K562 (cell line): ENCODE measurements around the gene BCORL1. TPM values are rescaled to one million over a fixed set of nuclear protein-coding genes. Genes with fewer than 3 reads are reported as not detected.

Experiments
- ARNT ChIP-seq, 2 experiments: fragments of 450-650 bp; IDR thresholded peaks; 2 replicates each; pipeline ENCODE4 v1.6.1; 2016; ENCODE audit warnings: mild to moderate bottlenecking in 1 of 2
- BMI1 ChIP-seq: fragments of 150-350 bp; IDR thresholded peaks from 2 replicates; pipeline ENCODE4 v1.6.1; 2014; ENCODE audit warnings: low read length
- CAMTA2 ChIP-seq: fragments of 250-450 bp; sonication (Bioruptor Pico); conservative IDR thresholded peaks from 2 replicates; pipeline ENCODE4 v1.5.1; 2022
- DPF2 ChIP-seq: fragments of 450-650 bp; IDR thresholded peaks from 2 replicates; pipeline ENCODE4 v1.6.1; 2016
- FOSL1 ChIP-seq: fragments of 200-800 bp; sonication (Bioruptor generic); conservative IDR thresholded peaks from 2 replicates; pipeline ENCODE4 v1.6.1; 2016; ENCODE audit warnings: missing genetic modification characterization, missing compliant biosample characterization
- HCFC1 ChIP-seq: IDR thresholded peaks from 2 replicates; pipeline ENCODE4 v1.6.1; 2012; ENCODE audit warnings: low read depth, low read length, improper control_type of control experiment
- JUN ChIP-seq, 2 experiments: sonication (generic) in 1 of 2; formaldehyde crosslinking in 1 of 2; IDR thresholded peaks; 2 replicates each; pipeline versions ENCODE4 v1.6.1 to v1.8.0; 2012 to 2022; ENCODE audit warnings: borderline replicate concordance in 2 of 2, mild to moderate bottlenecking in 2 of 2, improper control_type of control experiment in 1 of 2, low read depth in 1 of 2, low read length in 1 of 2, missing genetic modification reagents in 1 of 2
- KAT7 ChIP-seq: sonication (generic); formaldehyde crosslinking; IDR thresholded peaks from 2 replicates; pipeline ENCODE4 v1.8.0; 2022; ENCODE audit warnings: missing genetic modification reagents, mild to moderate bottlenecking, borderline replicate concordance
- RAD21 ChIP-seq, 2 experiments: fragments of 250-450 bp in 1 of 2; fragments of 450-650 bp in 1 of 2; sonication (Bioruptor Pico) in 1 of 2; formaldehyde crosslinking in 1 of 2; IDR thresholded peaks in 1 of 2; conservative IDR thresholded peaks in 1 of 2; 2 replicates each; pipeline versions ENCODE4 v1.4.0 to v1.8.0; 2020 to 2022; ENCODE audit warnings: mild to moderate bottlenecking in 2 of 2, moderate library complexity in 1 of 2
- RBM34 ChIP-seq: fragments of 200-400 bp; formaldehyde crosslinking; IDR thresholded peaks from 2 replicates; pipeline ENCODE4 v1.6.1; 2018; ENCODE audit warnings: low read length, borderline replicate concordance; ENCODE audit not compliant: insufficient read depth
- TBL1XR1 ChIP-seq, 2 experiments: IDR thresholded peaks; 2 replicates each; pipeline ENCODE4 v1.6.1; 2012; ENCODE audit warnings: improper control_type of control experiment in 2 of 2, low read length in 2 of 2, mild to moderate bottlenecking in 1 of 2
- TCF7 ChIP-seq: sonication (generic); IDR thresholded peaks from 2 replicates; pipeline ENCODE4 v1.6.1; 2016; ENCODE audit warnings: antibody characterized with exemption, borderline replicate concordance
- TRIM24 ChIP-seq, 2 experiments: fragments of 450-650 bp; IDR thresholded peaks; 2 replicates each; pipeline ENCODE4 v1.6.1; 2016
- ZBTB17 ChIP-seq: fragments of 450-650 bp; formaldehyde crosslinking; IDR thresholded peaks from 2 replicates; pipeline ENCODE4 v1.4.0; 2020; ENCODE audit warnings: mild to moderate bottlenecking
- ZNF239 ChIP-seq: fragments of 250-450 bp; sonication (Bioruptor Pico); IDR thresholded peaks from 2 replicates; pipeline ENCODE4 v1.4.0; 2020; ENCODE audit warnings: mild to moderate bottlenecking
- ZNF263 ChIP-seq: sonication (generic); formaldehyde crosslinking; IDR thresholded peaks from 2 replicates; pipeline ENCODE4 v1.8.0; 2022; ENCODE audit warnings: mild to moderate bottlenecking, missing genetic modification reagents, borderline replicate concordance
- ZNF717 ChIP-seq: fragments of 250-450 bp; sonication (Bioruptor Pico); IDR thresholded peaks from 2 replicates; pipeline ENCODE4 v1.5.0; 2021
- polyA plus RNA-seq, 8 experiments: library from polyadenylated mRNA; depleted of rRNA in 4 of 8; stranded (reverse) in 5 of 8; unstranded in 3 of 8; fragments of >200 nt; fragmentation: Nextera tagmentation in 2 of 8; fragmentation: Illumina TruSeq in 1 of 8; extraction: Ambion mirVana in 2 of 8; extraction: Trizol in 1 of 8; gene quantifications; 2 replicates each; pipeline versions ENCODE4 v1.2.1 to v1.2.3, GENCODE V29; 2011 to 2014; ENCODE audit warnings: inconsistent platforms in 1 of 8, missing spikeins in 1 of 8
- total RNA-seq, 7 experiments: library from RNA; depleted of rRNA in 6 of 7; stranded (reverse); fragments of >200 nt in 6 of 7; fragmentation: Illumina TruSeq in 2 of 7; extraction: Trizol in 2 of 7; gene quantifications; 2 replicates each; pipeline versions ENCODE4 v1.2.1 to v1.2.3, GENCODE V29; 2011 to 2021; ENCODE audit warnings: low replicate concordance in 1 of 7
- TF ChIP-seq, protein P1 (sequence below): fragments of 250-450 bp; sonication (Bioruptor Pico); IDR thresholded peaks from 2 replicates; pipeline ENCODE4 v1.8.0; 2021; ENCODE audit warnings: borderline replicate concordance, mild to moderate bottlenecking, moderate library complexity; ENCODE audit not compliant: poor library complexity, severe bottlenecking
- TF ChIP-seq, protein P2 (sequence below), 2 experiments: fragments of 450-650 bp; conservative IDR thresholded peaks; 2 replicates each; pipeline ENCODE4 v1.6.1; 2017; ENCODE audit warnings: mild to moderate bottlenecking in 2 of 2, moderate library complexity in 2 of 2
- TF ChIP-seq, protein P3 (sequence below): fragments of 450-650 bp; formaldehyde crosslinking; IDR thresholded peaks from 2 replicates; pipeline ENCODE4 v1.4.0; 2022; ENCODE audit warnings: missing genetic modification characterization
- TF ChIP-seq, protein P4 (sequence below): sonication (generic); formaldehyde crosslinking; IDR thresholded peaks from 2 replicates; pipeline ENCODE4 v1.8.1; 2022; ENCODE audit warnings: missing genetic modification reagents
- TF ChIP-seq, protein P5 (sequence below): fragments of 450-650 bp; formaldehyde crosslinking; IDR thresholded peaks from 2 replicates; pipeline ENCODE4 v1.4.0; 2020; ENCODE audit warnings: mild to moderate bottlenecking, moderate library complexity

The BCORL1 gene
- total and polyA plus RNA-seq, 9 of the 15 experiments (the other 6 are each of a cell fraction or from before 2014, with no cell fraction given) = 0.48 to 29.6 (median 2.1) TPM

DNA sequence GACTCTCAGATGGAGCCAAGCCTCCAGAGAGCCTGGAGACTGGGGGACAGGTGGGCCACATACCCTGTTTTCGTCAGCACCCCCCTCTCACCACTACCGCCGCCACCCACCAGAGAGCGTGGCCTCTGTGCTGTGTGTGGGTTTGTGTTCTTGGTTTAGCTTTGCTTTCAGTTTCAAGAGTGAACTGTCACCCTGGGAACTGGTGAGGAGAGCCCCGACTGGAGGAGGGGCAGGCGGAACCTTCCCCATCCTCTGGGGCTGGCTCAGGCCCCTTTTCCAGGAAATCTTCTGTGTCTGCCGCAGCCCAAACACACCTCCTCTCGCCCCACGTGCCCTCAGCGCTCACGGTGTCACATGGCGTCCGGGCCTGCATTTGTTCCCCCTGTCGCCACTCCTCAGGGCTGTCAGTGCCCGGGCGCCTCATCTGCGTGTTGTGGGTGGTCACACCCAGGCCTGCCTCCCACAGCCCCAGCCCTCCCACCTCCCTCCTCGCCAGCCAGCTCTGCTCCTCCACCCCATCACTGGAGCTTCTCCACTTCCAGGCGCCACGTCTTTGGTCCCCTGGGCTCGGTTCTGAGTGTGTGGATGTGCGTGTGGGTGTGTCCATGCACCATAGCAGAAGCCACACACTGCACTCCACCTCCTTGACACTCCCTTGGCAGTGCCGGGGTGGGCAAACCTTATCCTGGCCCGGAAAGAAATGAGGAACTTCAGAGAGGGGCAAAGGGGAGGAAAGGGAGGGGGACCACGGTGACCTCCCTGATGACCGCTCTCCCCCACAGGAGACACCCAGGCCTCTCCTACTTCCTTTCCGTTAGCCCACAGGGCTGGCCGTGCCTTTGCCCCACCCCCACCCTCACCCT lies 100.0 kb downstream of the BCORL1 start (continued):
- TF ChIP-seq HCFC1 (no peak), RBM34 (no peak), TCF7 (no peak), ZNF263 (CRISPR knock-in tag) (peak; percentile 40; the same call in 1 of the 2 replicates), TRIM24 (IDR thresholded peaks at IDR 0.05) (no peak), BMI1 (no peak), RAD21 (CRISPR knock-in tag; conservative IDR thresholded peaks at IDR 0.05 in 1 of 2, IDR thresholded peaks at IDR 0.05 in 1 of 2) (peak; percentile 52 to 58), ZNF239 (CRISPR knock-in tag) (no peak), CAMTA2 (CRISPR knock-in tag) (no peak), KAT7 (no peak), ZNF717 (CRISPR knock-in tag) (no peak), ZBTB17 (CRISPR knock-in tag) (no peak), ARNT (IDR thresholded peaks at IDR 0.05) (no peak), FOSL1 (no peak), DPF2 (0 out of 2 replicates have a peak, but pooled peaks have one; percentile 18), TBL1XR1 (IDR thresholded peaks at IDR 0.05; ENCODE audit: low read length in 2 of 2) (peak in 1 of 2 experiments; percentile 70; a peak in 1 of 4 replicates), JUN (IDR thresholded peaks at IDR 0.05; ENCODE audit: borderline replicate concordance, low read depth, low read length) (peak; percentile 58; the same call in 1 of the 2 replicates), JUN (CRISPR knock-in tag; IDR thresholded peaks at IDR 0.05; ENCODE audit: borderline replicate concordance) (no peak)
- TF ChIP-seq, protein P1, sequence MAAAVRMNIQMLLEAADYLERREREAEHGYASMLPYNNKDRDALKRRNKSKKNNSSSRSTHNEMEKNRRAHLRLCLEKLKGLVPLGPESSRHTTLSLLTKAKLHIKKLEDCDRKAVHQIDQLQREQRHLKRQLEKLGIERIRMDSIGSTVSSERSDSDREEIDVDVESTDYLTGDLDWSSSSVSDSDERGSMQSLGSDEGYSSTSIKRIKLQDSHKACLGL = peak; percentile 23
- TF ChIP-seq, protein P2, sequence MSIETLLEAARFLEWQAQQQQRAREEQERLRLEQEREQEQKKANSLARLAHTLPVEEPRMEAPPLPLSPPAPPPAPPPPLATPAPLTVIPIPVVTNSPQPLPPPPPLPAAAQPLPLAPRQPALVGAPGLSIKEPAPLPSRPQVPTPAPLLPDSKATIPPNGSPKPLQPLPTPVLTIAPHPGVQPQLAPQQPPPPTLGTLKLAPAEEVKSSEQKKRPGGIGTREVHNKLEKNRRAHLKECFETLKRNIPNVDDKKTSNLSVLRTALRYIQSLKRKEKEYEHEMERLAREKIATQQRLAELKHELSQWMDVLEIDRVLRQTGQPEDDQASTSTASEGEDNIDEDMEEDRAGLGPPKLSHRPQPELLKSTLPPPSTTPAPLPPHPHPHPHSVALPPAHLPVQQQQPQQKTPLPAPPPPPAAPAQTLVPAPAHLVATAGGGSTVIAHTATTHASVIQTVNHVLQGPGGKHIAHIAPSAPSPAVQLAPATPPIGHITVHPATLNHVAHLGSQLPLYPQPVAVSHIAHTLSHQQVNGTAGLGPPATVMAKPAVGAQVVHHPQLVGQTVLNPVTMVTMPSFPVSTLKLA (conservative IDR thresholded peaks at IDR 0.05) = peak; percentile 97 to 98
- TF ChIP-seq, protein P3, sequence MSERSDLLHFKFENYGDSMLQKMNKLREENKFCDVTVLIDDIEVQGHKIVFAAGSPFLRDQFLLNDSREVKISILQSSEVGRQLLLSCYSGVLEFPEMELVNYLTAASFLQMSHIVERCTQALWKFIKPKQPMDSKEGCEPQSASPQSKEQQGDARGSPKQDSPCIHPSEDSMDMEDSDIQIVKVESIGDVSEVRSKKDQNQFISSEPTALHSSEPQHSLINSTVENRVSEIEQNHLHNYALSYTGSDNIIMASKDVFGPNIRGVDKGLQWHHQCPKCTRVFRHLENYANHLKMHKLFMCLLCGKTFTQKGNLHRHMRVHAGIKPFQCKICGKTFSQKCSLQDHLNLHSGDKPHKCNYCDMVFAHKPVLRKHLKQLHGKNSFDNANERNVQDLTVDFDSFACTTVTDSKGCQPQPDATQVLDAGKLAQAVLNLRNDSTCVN (CRISPR knock-in tag) = no peak
- TF ChIP-seq, protein P4, sequence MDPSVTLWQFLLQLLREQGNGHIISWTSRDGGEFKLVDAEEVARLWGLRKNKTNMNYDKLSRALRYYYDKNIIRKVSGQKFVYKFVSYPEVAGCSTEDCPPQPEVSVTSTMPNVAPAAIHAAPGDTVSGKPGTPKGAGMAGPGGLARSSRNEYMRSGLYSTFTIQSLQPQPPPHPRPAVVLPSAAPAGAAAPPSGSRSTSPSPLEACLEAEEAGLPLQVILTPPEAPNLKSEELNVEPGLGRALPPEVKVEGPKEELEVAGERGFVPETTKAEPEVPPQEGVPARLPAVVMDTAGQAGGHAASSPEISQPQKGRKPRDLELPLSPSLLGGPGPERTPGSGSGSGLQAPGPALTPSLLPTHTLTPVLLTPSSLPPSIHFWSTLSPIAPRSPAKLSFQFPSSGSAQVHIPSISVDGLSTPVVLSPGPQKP (CRISPR knock-in tag) = no peak
- TF ChIP-seq, protein P5, sequence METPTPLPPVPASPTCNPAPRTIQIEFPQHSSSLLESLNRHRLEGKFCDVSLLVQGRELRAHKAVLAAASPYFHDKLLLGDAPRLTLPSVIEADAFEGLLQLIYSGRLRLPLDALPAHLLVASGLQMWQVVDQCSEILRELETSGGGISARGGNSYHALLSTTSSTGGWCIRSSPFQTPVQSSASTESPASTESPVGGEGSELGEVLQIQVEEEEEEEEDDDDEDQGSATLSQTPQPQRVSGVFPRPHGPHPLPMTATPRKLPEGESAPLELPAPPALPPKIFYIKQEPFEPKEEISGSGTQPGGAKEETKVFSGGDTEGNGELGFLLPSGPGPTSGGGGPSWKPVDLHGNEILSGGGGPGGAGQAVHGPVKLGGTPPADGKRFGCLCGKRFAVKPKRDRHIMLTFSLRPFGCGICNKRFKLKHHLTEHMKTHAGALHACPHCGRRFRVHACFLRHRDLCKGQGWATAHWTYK (CRISPR knock-in tag) = no peak
